Kidney glomerular epithelial cell (primary cell): Measurements from ENCODE around the gene TGIF1.
A peak's percentile ranks its signal among the peaks of the same experiment; 100 is the strongest.

Source experiments
- DNase-seq: peaks from one replicate; lab custom pipeline; 2025; lab: John Stamatoyannopoulos, UW

The TGIF1 gene

GRCh38 chr18:3482258-3482657 lies 32.3 kb downstream of the TGIF1 start:
- no peak for DNase-seq

GRCh38 chr18:3485153-3486149 lies 35.5 kb downstream of the TGIF1 start:
- peak; percentile 50 for DNase-seq

DNA sequence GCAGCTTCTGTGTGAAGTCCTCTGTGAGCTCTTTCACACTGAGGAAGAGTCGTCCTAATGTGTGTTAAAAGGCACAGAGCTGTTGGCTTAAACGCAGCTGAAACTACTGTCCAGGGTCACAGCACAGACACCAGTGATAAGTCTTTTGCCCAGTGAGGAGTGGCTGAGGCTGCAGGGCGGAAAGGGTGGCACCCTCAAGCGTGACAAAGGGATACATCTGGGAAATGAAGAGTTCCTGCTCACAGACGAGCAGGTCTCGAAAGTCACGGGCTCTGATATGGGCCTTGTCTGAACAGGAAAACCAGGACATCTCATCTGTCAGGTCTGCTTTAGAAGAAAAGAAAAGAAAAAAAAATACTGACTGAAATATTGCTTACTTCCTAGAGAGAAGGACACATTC lies 36.5 kb downstream of the TGIF1 start:
- no peak for DNase-seq

- no peak for DNase-seq
Measured at GRCh38 chr18:3489462-3489861, 39.5 kb downstream of the TGIF1 start.

DNA sequence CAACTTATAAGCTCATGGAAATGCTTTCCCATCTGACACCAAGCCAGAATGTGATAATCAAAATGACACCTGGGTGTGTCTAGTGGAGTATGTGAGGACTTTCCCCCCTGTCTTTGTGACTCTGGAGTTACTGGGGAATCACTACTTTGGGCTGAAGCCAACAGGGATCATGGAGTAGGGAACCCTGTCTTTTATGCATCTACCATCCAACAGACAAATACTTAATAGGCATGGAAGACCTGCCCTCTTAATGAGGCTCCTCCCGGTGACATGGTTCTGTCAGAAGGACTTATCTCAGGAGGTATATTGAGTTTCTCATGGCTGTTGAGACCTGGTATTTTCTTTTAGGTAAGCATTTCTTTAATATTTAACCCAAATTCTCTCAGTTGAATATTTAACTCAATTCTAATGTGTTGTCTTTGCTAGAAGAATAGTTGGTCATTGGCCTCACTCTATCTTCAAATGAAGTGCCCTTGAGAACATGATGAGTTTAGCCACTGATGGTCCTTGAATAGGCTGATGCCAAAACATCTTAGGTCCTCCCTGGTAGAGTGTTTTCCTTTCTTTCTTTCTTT lies 42.1 kb downstream of the TGIF1 start:
- peak; percentile 47 for DNase-seq

DNA sequence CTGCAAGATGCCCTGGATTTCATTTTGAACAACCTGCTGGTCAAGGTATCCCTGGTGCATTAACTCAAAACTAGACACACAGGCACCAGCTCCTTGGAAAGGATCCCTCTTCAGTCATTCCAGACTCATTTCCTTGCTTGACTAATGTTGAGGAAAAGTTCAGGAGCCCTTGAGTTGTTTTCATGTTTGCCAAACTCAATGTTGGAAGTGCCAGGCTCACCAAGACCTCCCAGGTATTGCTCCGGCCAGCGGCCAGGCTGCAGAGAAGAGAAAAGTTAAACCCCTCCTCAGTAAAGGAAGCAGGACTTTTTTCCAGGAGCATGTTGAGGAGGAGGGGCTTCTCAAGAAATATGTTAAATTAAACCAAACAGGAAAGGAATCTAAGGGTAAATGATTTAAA lies 42.7 kb downstream of the TGIF1 start:
- DNase-seq: no peak

GRCh38 chr18:3493501-3494244 lies 43.7 kb downstream of the TGIF1 start:
- DNase-seq: no peak

- no peak for DNase-seq
Measured at GRCh38 chr18:3494245-3494526, 44.2 kb downstream of the TGIF1 start.

- no peak for DNase-seq
Measured at GRCh38 chr18:3494569-3494968, 44.6 kb downstream of the TGIF1 start.

DNA sequence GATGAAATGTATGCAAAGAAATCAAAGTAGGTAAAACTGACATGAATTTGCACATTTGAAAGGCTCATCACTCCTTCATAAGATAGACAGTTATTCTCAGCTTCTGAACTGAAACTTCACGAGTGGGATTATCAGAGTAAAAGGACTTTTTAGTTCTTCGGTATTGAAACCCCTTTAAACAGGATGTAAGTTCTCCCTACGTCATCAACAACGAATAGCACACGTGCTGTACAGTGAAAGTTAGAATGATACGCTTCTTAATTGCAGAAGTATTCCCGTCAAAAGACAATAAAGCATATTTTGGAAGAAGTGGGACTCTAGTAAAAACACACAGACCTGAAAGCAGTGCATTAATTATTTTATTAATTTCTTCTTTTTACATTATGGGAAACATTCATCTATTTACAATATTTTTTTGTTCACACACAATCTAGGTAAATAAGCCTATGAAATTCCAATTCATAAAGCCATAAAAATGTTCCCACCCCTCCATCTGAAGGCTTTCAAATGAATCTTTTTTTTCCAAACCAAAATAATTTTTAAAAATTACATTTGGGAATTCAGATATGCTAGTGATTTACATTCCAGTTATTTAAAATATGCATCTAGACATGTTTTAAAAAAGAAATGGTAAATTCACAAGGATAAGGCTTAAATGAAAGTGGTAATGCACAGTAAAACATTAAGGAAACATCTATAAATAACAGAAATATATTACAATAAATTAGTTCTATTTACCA lies 45.9 kb downstream of the TGIF1 start:
- no peak for DNase-seq

DNA sequence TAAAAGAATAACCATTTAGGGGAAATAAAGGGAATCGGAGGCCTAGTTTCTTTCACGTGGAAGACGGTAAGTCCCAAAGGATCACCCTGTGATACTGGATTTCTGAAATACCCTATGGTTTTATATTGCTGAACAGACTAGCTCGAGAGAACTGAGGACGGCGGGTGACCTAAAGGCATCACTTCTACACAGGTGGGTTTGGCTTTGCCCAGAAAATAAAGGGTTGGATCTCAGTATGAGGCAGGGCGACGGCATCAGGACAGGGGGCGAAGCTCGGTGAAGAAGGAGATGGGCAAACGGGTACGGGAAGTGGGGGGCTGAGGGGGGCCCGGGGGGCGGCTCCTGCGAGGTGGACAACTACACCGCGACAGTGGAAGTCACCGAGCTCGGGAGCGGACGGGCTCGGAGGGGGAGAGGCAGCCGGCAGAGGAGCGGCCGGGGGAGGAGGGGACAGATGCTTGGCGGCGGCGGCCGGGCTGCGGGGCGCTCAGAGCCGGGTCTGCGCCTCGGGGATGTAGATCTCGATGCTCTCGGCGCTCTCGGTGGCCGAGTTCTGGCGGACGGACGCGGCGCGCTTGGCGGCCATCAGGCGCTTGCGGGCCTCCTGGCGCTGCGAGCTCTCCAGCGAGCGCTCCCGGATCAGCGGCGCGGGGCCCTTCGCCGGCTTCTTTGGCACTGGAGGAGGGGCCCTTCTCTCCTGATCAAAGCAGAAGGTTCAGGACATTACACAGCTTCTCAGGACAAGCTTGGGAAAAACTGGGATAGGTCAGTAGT lies 48.9 kb downstream of the TGIF1 start:
- DNase-seq: no peak

GRCh38 chr18:3499501-3499900 lies 49.5 kb downstream of the TGIF1 start:
- no peak for DNase-seq

DNA sequence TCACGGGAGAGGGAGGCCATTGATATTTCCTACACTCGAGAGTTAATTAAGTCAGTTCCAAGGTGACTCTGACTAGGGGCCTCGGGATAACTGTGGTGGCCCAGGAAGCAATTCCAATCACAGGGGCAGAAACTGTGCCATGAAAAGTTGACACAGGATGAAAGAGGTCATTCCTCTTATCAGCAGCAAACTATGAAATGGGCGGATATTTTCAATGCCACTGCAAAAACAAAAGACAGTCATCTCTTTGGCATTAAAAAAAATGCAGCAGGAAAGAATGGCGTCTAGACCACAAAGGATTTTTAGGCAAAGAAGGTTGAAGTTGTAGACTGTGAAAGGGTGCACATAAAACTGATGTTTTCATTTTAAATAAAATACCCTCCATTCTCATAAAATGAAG lies 50.0 kb downstream of the TGIF1 start:
- DNase-seq: no peak

DNA sequence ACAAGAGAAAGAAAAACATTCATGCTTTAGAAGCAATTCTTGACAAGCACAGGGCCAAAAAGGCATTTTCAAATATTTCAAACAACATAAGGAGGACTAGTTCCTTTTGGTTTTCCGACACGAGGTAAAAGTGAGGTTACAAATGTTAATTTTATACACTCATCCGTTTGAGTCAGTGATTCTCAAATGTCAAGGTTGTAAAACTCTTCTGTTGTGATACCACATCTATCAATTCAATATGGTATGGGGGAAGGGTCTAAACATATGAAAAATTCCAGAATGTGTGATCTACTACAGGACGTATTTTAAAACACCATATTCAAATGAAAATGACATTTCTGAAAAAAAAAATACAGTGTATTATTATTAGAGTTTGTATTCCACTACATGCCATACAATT lies 52.7 kb downstream of the TGIF1 start:
- no peak for DNase-seq

DNA sequence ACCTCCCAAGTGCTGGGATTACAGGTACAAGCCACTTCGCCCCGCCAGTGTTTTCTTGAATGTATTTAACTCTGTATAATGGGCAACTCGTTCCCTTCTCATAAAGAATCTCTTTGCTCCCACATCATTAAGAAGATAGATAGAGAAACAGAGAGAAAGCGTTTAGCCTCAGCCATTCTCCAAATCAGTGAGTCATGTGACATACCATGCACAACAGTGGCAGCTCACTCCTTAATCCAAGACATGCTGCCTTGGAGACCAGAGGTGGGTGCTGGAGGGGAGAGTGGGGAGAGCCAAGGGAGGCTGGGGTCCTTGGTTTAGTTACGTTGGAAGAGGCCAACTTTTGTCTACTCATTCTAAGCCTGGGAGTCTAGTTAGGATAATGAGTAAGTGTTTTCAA lies 54.7 kb downstream of the TGIF1 start:
- DNase-seq: no peak

DNA sequence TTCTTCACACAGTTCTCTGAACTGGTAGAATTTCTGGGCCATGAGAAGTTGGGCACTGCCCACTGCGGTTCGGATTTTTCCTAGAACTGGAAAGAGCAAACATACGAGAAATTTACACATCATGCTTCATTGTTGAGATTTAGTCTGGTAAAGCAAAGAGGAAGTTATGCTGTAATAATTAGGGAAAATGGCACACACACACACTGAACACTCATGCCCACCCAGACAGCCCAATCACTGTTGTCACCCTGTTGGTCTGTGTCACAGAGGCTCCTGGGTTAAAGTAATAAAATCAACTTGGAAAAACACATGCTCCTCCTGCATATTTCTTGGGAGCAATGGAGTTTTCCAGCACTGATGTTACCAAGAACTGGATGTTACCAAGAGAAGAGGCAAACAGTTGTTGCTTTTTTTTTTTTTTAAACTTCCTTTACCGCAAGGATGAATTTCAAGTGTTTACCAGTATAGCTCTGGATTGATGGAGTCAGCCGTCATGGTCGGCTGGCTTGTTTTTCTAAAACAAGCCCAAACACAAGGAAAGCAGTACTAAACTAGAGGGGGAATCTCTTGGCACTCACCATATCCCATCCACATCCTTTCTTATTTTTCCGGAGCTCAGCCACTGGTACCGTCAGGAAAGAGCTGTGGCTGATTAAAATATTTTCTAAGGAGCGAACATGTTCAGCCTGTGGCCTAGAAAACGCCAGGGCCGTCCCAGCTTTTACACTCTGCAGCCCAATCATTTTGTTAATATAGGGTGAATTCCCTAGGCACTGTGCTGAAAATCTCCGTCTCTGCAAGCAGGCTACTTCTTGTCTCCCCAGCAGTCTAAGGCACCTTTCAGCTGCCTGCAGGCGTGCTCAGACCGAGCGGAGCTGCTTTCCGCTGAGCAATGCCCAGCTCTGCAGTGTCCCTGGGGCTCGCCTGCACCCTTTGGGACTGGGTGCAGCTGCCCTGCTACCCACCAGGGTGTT lies 58.9 kb downstream of the TGIF1 start:
- DNase-seq: peak; percentile 69
